Measurements from ENCODE around the gene IQCE.

Gene IQCE

GRCh38 chr7:2593036-2593727 lies 34.4 kb downstream of the IQCE start:
- Histone ChIP-seq H3K27me3 (ENCODE audit: control insufficient read depth, insufficient read depth, low read length) (no peaks in the 10 kb centered on the region), H3K27ac (ENCODE audit: low read length) (no peak overlapping the region), H3K36me3 (ENCODE audit: control insufficient read depth, low read depth, low read length) (no peaks in the 10 kb centered on the region), H3K9me3 (ENCODE audit: control insufficient read depth, low read depth, low read length) (no peaks in the 10 kb centered on the region), H3K9ac (ENCODE audit: low read length) (no peak overlapping the region), H3K4me1 (ENCODE audit: control insufficient read depth, low read depth, low read length) (no peaks in the 10 kb centered on the region), H3K4me3 (ENCODE audit: low read length) (no peak overlapping the region)

- Histone ChIP-seq H3K27me3 (ENCODE audit: control insufficient read depth, insufficient read depth, low read length) (no peaks in the 10 kb centered on the region), H3K4me1 (ENCODE audit: control insufficient read depth, low read depth, low read length) (no peaks in the 10 kb centered on the region), H3K36me3 (ENCODE audit: control insufficient read depth, low read depth, low read length) (no peaks in the 10 kb centered on the region), H3K27ac (ENCODE audit: low read length) (no peak overlapping the region), H3K9me3 (ENCODE audit: control insufficient read depth, low read depth, low read length) (no peaks in the 10 kb centered on the region), H3K9ac (ENCODE audit: low read length) (no peak overlapping the region), H3K4me3 (ENCODE audit: low read length) (no peak overlapping the region)
Measured at GRCh38 chr7:2594599-2594998, 35.8 kb downstream of the IQCE start.

- Histone ChIP-seq H3K36me3 (ENCODE audit: control insufficient read depth, low read depth, low read length) (no peaks in the 10 kb centered on the region), H3K4me3 (ENCODE audit: low read length) (no peak overlapping the region), H3K9me3 (ENCODE audit: control insufficient read depth, low read depth, low read length) (no peaks in the 10 kb centered on the region), H3K4me1 (ENCODE audit: control insufficient read depth, low read depth, low read length) (no peaks in the 10 kb centered on the region), H3K9ac (ENCODE audit: low read length) (no peak overlapping the region), H3K27ac (ENCODE audit: low read length) (no peak overlapping the region), H3K27me3 (ENCODE audit: control insufficient read depth, insufficient read depth, low read length) (no peaks in the 10 kb centered on the region)
Measured at GRCh38 chr7:2595258-2595860, 36.6 kb downstream of the IQCE start.

GRCh38 chr7:2596464-2597272 lies 37.9 kb downstream of the IQCE start:
- Histone ChIP-seq H3K36me3 (ENCODE audit: control insufficient read depth, low read depth, low read length) (no peaks in the 10 kb centered on the region), H3K27me3 (ENCODE audit: control insufficient read depth, insufficient read depth, low read length) (no peaks in the 10 kb centered on the region), H3K9me3 (ENCODE audit: control insufficient read depth, low read depth, low read length) (no peaks in the 10 kb centered on the region), H3K4me1 (ENCODE audit: control insufficient read depth, low read depth, low read length) (no peaks in the 10 kb centered on the region), H3K4me3 (ENCODE audit: low read length) (no peak overlapping the region), H3K27ac (ENCODE audit: low read length) (no peak overlapping the region), H3K9ac (ENCODE audit: low read length) (no peak overlapping the region)

GRCh38 chr7:2597273-2597640 lies 38.5 kb downstream of the IQCE start:
- Histone ChIP-seq H3K27ac (ENCODE audit: low read length) (no peak overlapping the region), H3K9me3 (ENCODE audit: control insufficient read depth, low read depth, low read length) (no peaks in the 10 kb centered on the region), H3K27me3 (ENCODE audit: control insufficient read depth, insufficient read depth, low read length) (no peaks in the 10 kb centered on the region), H3K4me1 (ENCODE audit: control insufficient read depth, low read depth, low read length) (no peaks in the 10 kb centered on the region), H3K4me3 (ENCODE audit: low read length) (no peak overlapping the region), H3K9ac (ENCODE audit: low read length) (no peak overlapping the region), H3K36me3 (ENCODE audit: control insufficient read depth, low read depth, low read length) (no peaks in the 10 kb centered on the region)

GRCh38 chr7:2598154-2598823 lies 39.5 kb downstream of the IQCE start:
- Histone ChIP-seq H3K9ac (ENCODE audit: low read length) (no peak overlapping the region), H3K4me3 (ENCODE audit: low read length) (no peak overlapping the region), H3K9me3 (ENCODE audit: control insufficient read depth, low read depth, low read length) (no peaks in the 10 kb centered on the region), H3K27me3 (ENCODE audit: control insufficient read depth, insufficient read depth, low read length) (no peaks in the 10 kb centered on the region), H3K27ac (ENCODE audit: low read length) (no peak overlapping the region), H3K36me3 (ENCODE audit: control insufficient read depth, low read depth, low read length) (no peaks in the 10 kb centered on the region), H3K4me1 (ENCODE audit: control insufficient read depth, low read depth, low read length) (no peaks in the 10 kb centered on the region)

GRCh38 chr7:2601065-2601464 lies 42.3 kb downstream of the IQCE start:
- Histone ChIP-seq H3K4me1 (ENCODE audit: control insufficient read depth, low read depth, low read length) (no peaks in the 10 kb centered on the region), H3K27me3 (ENCODE audit: control insufficient read depth, insufficient read depth, low read length) (no peaks in the 10 kb centered on the region), H3K9ac (ENCODE audit: low read length) (no peak overlapping the region), H3K36me3 (ENCODE audit: control insufficient read depth, low read depth, low read length) (no peaks in the 10 kb centered on the region), H3K27ac (ENCODE audit: low read length) (no peak overlapping the region), H3K4me3 (ENCODE audit: low read length) (no peak overlapping the region), H3K9me3 (ENCODE audit: control insufficient read depth, low read depth, low read length) (no peaks in the 10 kb centered on the region)

GRCh38 chr7:2601907-2602306 lies 43.1 kb downstream of the IQCE start:
- H3K9me3 ChIP-seq (ENCODE audit: control insufficient read depth, low read depth, low read length) = no peaks in the 10 kb centered on the region
- no peaks in the 10 kb centered on the region for H3K36me3 ChIP-seq (ENCODE audit: control insufficient read depth, low read depth, low read length)
- no peak overlapping the region for H3K27ac ChIP-seq (ENCODE audit: low read length)
- H3K4me3 ChIP-seq (ENCODE audit: low read length) = no peak overlapping the region
- no peaks in the 10 kb centered on the region for H3K4me1 ChIP-seq (ENCODE audit: control insufficient read depth, low read depth, low read length)
- no peaks in the 10 kb centered on the region for H3K27me3 ChIP-seq (ENCODE audit: control insufficient read depth, insufficient read depth, low read length)
- no peak overlapping the region for H3K9ac ChIP-seq (ENCODE audit: low read length)

- Histone ChIP-seq H3K9me3 (ENCODE audit: control insufficient read depth, low read depth, low read length) (no peaks in the 10 kb centered on the region), H3K4me1 (ENCODE audit: control insufficient read depth, low read depth, low read length) (no peaks in the 10 kb centered on the region), H3K27ac (ENCODE audit: low read length) (no peak overlapping the region), H3K36me3 (ENCODE audit: control insufficient read depth, low read depth, low read length) (no peaks in the 10 kb centered on the region), H3K9ac (ENCODE audit: low read length) (no peak overlapping the region), H3K4me3 (ENCODE audit: low read length) (no peak overlapping the region), H3K27me3 (ENCODE audit: control insufficient read depth, insufficient read depth, low read length) (no peaks in the 10 kb centered on the region)
Measured at GRCh38 chr7:2602406-2603043, 43.7 kb downstream of the IQCE start.

GRCh38 chr7:2603044-2603965 lies 44.5 kb downstream of the IQCE start:
- H3K4me3 ChIP-seq (ENCODE audit: low read length) = no peak overlapping the region
- H3K27ac ChIP-seq (ENCODE audit: low read length) = no peak overlapping the region
- no peak overlapping the region for H3K9ac ChIP-seq (ENCODE audit: low read length)
- H3K9me3 ChIP-seq (ENCODE audit: control insufficient read depth, low read depth, low read length) = no peaks in the 10 kb centered on the region
- H3K4me1 ChIP-seq (ENCODE audit: control insufficient read depth, low read depth, low read length) = no peaks in the 10 kb centered on the region
- H3K27me3 ChIP-seq (ENCODE audit: control insufficient read depth, insufficient read depth, low read length) = no peaks in the 10 kb centered on the region
- H3K36me3 ChIP-seq (ENCODE audit: control insufficient read depth, low read depth, low read length) = no peaks in the 10 kb centered on the region

Measured in iPS-18a (cell line).